MG63 (cell line): ENCODE results near the gene CENPP. TPM values are rescaled to one million over a fixed set of nuclear protein-coding genes. Genes with fewer than 3 reads are reported as not detected.

Experiments used
- DNase-seq: peaks from one replicate; pipeline ENCODE4 v3.0.0-alpha.2; 2020
- H3K27me3 ChIP-seq: fragments of 250-450 bp; sonication (Bioruptor Pico); 2 replicates; pipeline ENCODE4 v1.5.1; 2020; ENCODE audit warnings: mild to moderate bottlenecking, moderate library complexity
- H3K36me3 ChIP-seq: fragments of 250-450 bp; sonication (Bioruptor Pico); 2 replicates; pipeline ENCODE4 v1.5.1; 2020; ENCODE audit warnings: mild to moderate bottlenecking, moderate library complexity
- H3K4me3 ChIP-seq: fragments of 250-450 bp; sonication (Bioruptor Pico); 2 replicates; pipeline ENCODE4 v1.5.1; 2020; ENCODE audit warnings: mild to moderate bottlenecking, moderate library complexity
- H3K9me3 ChIP-seq: fragments of 250-450 bp; sonication (Bioruptor Pico); 2 replicates; pipeline ENCODE4 v1.5.1; 2020; ENCODE audit warnings: mild to moderate bottlenecking, moderate library complexity
- total RNA-seq: library from RNA; depleted of rRNA; stranded (reverse); fragments of >200 nt; shearing (Covaris generic); gene quantifications from 2 replicates; pipeline ENCODE4 v1.2.3, GENCODE V29; 2014; ENCODE audit warnings: low replicate concordance

CENPP gene
- total RNA-seq, 1 experiment from 2014 or later = 16.2 TPM

DNA sequence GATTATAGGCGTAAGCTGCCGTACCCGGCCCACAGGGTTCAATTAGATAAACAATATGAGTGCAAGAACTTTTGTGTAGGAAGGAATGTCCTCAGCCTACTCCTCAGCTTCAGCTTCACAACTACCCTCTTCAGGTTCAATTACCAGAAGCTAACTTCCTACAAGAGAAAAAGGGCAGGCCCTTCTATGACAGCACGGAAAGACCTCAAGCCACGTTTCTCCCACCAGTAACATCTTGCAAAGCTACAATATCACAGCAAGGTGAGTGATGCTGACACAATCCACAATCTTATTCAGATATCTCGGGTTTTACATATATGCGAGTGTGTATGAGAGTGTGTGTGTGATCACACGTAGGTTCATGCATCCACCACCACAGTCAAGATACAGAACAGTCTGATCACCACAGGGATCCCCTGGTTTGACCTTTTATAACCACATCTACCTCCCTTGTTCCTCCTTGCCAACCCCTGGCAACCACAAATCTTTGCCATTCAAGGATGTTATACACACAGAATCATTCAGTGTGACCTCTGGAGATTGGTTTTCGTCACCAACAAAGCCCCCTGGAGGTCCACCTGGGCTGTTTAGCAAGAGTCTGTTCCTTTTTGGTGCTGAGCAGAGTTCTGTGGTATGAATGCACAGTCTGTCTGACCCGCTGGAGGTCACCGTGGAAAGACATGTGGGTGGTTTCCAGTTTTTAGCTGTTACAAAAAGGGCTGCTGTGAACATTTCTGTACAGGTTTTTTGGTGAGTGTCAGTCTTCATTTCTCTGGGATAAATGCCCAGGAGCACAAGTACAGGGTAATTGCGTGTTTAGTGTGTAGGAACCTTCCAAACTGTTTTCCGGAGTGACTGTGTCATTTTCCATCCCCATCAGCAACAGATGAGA lies 305.9 kb downstream of the CENPP start:
- Histone ChIP-seq H3K9me3 (no peaks in the 10 kb centered on the region), H3K36me3 (peaks cover 65% of the 10 kb centered on the region), H3K27me3 (no peaks in the 10 kb centered on the region), H3K4me3 (no peak overlapping the region)
- no peak for DNase-seq

DNA sequence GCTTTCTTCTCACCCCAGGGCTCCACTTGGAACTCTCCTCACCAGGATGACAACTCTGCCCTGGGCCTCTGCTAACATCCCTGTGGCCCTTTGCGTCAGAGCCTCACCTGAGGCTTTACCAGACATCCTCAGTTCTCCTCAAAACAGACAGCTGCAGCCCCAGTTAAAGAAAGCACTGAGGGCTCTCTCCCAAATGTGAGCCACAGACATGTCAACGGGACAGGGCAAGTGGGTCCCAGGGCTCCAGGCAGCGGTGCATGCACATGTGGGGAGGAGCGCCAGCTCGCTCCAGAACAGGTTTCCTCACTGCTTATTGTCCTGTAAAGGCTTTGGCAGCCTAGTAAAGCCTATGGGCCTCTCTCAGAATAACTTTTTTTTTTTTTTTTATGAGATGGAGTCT lies 306.9 kb downstream of the CENPP start:
- Histone ChIP-seq H3K9me3 (no peaks in the 10 kb centered on the region), H3K4me3 (no peak overlapping the region), H3K27me3 (no peaks in the 10 kb centered on the region), H3K36me3 (peaks cover 69% of the 10 kb centered on the region)
- no peak for DNase-seq

DNA sequence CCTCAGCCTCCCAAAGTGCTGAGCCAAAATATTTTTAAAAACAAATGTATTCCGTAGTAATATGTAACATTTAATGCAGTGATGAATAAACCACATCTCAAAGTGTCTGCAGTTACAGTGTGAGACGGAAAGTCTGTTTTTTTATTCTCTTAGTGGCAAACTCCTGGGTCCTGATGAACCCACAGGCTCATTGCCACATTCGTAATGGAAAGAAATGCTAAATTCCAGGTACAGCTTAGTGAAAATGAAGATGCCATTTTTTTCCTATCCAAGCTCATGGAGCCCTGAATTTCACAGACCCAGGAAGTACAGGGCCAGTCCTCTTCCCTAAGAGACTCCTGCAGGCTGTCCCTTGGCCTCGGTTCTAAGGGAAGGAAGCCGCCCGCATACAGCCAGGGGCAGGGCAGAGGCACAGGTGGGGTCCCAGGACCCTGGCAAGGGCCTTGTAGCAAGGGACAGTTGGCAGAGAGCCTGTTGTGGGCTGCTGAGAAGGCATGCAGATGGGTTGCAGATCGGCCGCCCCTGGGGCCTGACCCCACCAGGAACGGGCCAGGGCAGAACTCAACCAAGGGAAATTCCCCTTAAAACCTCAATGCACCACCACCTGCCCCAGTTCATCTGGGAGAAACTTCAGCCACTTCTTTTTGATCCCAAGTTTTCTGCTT lies 308.0 kb downstream of the CENPP start:
- H3K4me3 ChIP-seq = no peak overlapping the region
- no peaks in the 10 kb centered on the region for H3K27me3 ChIP-seq
- no peak for DNase-seq
- no peaks in the 10 kb centered on the region for H3K9me3 ChIP-seq
- peaks cover 70% of the 10 kb centered on the region for H3K36me3 ChIP-seq

DNA sequence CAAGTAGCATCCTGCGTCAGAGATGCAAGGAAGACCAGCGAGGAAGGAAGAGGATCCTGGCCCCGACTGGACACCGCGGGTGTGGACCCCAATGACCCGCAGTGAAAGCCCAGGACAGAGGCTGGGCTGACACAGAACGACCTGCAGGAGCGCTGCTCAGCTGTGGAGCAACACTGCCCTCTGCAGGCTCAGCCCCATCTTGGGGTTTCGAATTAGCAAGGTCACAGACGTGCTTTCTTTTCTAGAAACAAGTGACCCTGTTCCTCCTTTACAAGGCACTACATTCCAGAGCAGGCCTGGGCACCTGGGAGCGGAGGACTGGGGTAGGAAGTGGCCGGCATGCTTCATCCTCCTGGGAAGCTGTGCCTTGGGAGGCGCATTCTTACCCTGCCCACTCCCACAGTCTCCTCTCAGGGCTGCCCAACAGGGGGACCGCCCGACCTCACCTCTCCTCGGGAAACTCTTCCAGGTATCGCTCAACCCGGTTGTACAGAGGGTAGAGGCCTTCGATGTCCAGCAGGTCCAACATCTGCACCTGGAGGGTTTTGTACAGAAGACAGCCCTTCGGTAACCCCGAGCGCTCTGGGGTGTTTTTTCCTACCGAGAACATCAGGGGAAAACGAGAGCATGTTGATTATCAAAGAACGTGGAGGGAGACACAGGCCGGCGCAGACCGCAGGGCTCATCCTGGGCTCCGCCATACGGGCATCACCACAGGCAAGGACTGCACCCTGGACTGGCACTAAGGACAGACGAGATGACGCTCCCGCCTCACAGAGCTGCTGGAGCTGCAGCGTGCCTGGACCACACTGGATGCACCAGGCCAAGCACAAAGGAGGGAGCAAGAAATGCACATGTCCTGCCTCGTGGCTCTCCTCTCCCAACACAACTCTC lies 309.2 kb downstream of the CENPP start:
- Histone ChIP-seq H3K36me3 (peaks cover 63% of the 10 kb centered on the region), H3K27me3 (no peaks in the 10 kb centered on the region), H3K9me3 (no peaks in the 10 kb centered on the region), H3K4me3 (no peak overlapping the region)
- peak; percentile 55 for DNase-seq

DNA sequence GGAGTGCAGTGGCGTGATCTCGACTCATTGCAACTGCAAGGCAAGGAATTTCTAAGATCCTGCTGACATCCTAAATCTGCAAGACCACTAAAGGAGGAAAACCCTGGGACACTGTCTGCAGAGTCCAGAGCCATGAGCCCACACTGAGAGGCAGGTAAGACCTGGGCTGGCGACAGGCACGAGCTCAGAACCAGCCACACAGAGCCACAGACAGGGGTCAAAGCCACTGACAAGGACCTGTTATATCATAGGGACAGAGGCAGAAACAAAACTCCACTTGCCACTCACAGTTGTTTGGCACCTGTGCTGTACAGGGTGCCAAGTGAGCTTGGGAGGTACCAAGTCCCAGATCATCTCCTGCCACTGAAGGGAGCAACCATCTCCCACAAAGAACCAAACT lies 310.0 kb downstream of the CENPP start:
- Histone ChIP-seq H3K27me3 (no peaks in the 10 kb centered on the region), H3K36me3 (peaks cover 62% of the 10 kb centered on the region), H3K4me3 (no peak overlapping the region), H3K9me3 (no peaks in the 10 kb centered on the region)
- no peak for DNase-seq

DNA sequence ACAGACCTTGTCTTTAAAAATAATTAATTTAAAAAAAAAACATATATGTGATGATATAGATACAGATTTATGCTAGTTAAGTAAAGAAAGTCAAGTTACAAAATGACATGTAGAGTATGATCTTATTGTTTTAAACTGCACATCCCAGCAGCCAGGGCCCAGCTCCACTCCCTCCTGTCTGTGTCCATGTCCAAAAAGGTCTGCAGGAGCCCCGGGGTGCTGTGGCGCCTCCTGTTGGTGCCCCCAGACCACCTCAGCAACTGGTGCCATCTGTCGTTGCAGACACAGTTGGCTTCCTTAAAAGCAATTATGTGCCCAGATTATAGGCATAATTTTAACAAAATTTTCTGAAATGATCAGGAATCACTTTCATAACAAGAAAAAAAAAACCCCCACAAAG lies 310.9 kb downstream of the CENPP start:
- no peaks in the 10 kb centered on the region for H3K9me3 ChIP-seq
- peaks cover 61% of the 10 kb centered on the region for H3K36me3 ChIP-seq
- no peak for DNase-seq
- no peaks in the 10 kb centered on the region for H3K27me3 ChIP-seq
- no peak overlapping the region for H3K4me3 ChIP-seq

DNA sequence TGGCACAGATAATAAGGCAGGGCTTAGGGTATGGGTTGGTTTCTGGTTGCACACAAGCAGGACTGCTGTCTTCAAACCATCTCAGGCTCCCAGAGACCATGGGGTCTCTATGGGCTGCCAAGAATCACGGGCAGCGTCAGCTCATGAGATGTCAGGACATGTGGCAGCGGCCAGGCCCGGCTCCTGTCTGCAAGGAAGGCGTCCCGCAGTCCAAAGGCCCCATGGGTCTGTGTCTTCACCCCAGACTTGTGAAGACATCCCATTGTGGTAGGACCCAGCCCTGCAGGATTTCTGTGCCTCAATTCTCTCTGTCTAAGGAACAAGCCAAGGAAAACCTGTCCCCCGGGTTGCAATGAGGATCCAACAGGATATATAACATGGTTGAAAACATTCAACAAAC lies 311.6 kb downstream of the CENPP start:
- no peaks in the 10 kb centered on the region for H3K9me3 ChIP-seq
- peaks cover 59% of the 10 kb centered on the region for H3K36me3 ChIP-seq
- no peak for DNase-seq
- no peaks in the 10 kb centered on the region for H3K27me3 ChIP-seq
- no peak overlapping the region for H3K4me3 ChIP-seq

DNA sequence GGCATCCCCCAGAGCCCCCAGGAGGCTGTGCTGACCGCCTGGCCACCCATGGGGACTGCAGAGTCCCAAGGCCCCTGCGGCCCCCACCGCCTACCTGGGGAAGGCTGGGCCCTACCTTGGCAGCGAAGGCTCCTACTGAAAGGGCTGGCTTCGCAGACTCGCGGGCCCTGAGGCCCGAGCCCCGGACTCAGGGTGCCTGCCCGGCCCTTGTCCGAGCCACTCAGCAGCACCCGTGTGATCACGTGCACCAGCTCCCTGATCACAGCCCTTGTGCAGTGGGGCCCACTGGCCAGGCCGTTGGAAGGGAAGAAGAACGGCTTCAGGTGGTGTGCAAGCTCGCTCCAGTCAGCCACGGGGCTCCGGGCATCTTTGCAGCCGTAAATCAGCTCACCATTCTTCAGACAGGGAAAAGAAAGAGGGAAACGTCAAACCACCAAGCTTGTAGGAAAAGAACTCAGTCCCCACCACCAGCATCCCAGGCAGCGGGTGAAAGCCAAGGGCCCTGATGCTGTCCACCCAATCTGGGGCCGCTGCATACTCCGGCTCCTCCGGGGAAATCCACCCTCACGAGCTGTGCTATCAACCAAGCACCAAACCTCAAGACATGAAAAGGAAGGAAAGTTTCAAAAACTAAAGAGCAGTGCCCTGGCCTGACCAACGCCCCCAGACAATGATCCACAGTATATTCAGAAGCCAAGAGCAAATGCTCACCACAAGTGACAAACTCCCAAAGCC lies 312.3 kb downstream of the CENPP start:
- no peaks in the 10 kb centered on the region for H3K27me3 ChIP-seq
- H3K9me3 ChIP-seq = no peaks in the 10 kb centered on the region
- peaks cover 57% of the 10 kb centered on the region for H3K36me3 ChIP-seq
- no peak overlapping the region for H3K4me3 ChIP-seq
- no peak for DNase-seq

DNA sequence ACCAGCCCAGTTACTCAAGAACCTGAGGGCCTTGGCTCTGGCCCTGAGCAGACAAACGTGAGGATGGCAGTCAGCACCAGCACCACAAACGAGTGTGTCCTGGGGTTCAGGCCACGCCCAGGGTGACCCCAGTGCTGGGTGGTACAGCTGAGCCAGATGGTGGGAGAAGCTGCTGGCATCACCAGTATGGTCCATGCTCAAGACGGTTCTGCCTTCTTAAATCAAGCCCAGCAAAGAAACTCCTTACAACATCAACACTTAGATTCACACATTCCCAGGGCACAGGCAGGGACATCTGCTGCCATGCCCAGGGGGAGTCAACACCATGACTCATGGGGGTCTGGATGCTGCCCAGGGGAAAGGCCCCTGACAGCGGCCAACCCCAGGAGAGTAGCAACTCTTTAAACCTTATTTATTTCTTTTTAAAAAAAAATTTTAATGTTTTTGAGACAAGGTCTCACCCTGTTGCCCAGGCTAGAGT lies 312.9 kb downstream of the CENPP start:
- DNase-seq = peak; percentile 16
- H3K27me3 ChIP-seq = no peaks in the 10 kb centered on the region
- H3K4me3 ChIP-seq = no peak overlapping the region
- H3K36me3 ChIP-seq = peaks cover 53% of the 10 kb centered on the region
- H3K9me3 ChIP-seq = no peaks in the 10 kb centered on the region

DNA sequence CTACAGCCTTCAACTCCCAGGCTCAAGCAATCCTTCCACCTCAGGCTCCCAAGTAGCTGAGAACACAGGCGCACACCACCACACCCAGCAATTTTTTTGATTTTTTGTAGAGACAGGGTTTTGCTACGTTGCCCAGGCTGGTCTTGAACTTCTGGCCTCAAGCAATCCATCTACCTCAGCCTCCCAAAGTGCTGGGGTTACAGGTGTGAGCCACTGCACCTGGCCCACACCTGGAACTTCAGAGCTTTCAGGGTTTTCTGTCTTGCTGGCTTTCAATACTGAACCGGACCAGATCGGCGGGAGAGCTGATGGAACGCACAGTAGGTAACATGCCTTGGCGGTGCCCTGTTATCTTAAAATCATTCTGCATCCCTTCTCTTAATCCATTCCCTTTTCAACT lies 313.4 kb downstream of the CENPP start:
- H3K27me3 ChIP-seq = no peaks in the 10 kb centered on the region
- H3K36me3 ChIP-seq = peaks cover 53% of the 10 kb centered on the region
- no peak overlapping the region for H3K4me3 ChIP-seq
- DNase-seq = no peak
- H3K9me3 ChIP-seq = no peaks in the 10 kb centered on the region

DNA sequence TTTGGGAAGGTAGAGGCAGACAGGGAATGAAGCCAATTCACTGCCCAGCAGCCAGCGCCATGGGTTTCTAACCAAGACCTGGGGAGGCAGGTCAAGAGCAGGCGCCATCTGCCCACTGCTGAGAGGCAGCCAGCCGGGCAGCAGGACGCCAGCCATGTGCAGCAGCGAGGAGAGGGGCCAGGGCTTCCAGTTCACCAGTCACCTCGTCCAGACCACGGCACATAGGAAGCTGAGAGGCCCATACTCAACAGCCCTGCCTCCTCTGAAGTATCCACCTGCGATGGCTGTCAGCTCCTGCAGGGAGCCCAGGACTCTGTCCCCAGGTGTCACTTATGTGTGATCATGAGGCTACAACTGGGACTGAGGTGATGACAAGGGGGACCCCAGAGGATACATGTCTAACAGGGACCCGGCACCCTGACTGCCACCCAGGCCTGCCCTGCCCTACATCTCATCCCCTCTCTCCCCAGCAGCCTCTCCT lies 314.1 kb downstream of the CENPP start:
- Histone ChIP-seq H3K9me3 (no peaks in the 10 kb centered on the region), H3K36me3 (peaks cover 53% of the 10 kb centered on the region), H3K27me3 (no peaks in the 10 kb centered on the region), H3K4me3 (no peak overlapping the region)
- no peak for DNase-seq

DNA sequence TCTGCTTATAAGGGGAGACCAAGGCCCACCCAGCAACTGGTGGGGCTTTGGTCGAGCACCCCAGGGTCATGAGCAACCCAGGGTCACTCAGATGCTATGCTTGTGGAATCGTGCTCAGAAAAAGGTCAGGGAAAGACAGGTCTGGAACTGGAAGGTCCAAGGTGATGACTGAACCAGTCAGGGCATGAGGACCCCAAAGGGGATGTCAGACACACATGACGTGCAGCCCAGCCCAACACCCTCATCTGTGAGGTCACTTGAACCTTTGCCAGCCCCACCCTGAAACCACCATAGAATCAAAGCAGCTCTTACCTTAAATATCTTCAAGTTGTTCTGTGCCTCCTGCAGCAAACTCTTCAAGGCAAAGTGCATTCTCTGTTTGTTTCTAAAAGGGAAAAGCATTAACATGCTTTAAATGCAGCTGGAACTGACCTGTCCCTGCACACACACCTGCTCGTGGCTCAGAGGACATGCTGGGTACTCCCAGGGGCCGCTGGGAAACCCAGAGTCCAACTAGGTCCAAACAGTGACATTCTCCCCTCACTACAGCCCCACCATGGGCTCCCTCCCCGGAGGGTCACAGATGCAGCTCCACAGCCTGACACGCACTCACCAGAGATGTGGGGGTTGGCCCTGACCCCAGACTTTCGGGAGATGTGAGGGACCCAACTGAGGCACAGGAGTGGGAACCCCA lies 314.8 kb downstream of the CENPP start:
- Histone ChIP-seq H3K9me3 (no peaks in the 10 kb centered on the region), H3K4me3 (no peak overlapping the region), H3K36me3 (peaks cover 55% of the 10 kb centered on the region), H3K27me3 (no peaks in the 10 kb centered on the region)
- no peak for DNase-seq

DNA sequence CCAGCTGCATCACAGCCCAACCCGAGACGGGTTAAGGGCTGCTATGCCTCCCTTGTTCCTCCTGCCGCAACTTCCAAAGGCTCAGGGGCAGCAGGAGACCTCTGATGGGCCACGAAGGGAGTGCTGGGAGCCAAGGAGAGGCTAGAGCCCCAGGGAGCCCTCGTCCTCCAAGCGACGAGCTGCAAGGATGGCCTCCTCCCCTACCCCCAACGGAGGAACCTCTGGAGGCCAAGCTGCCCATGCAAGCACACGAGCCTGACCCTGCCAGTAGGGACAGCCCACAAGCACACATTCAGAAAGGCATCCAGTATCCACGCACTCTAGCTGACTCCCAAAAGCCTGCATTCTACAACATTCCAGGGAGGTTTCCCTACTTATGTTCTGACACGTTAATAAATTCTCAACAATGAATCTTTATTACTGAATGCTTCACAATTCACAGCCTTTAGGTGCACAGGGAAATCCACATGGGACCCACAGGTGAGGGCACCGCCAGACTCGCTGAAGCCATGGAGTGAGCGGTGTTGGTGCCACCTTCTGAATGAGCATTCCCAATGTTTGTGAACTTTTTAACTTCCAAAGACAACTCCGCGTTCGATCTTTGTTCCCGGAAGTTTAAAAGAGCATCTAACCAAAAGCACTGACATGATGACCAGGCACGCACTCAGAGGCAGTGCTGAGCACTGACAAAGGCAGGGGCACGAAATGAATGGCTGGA lies 315.5 kb downstream of the CENPP start:
- Histone ChIP-seq H3K36me3 (peaks cover 62% of the 10 kb centered on the region), H3K4me3 (no peak overlapping the region), H3K9me3 (no peaks in the 10 kb centered on the region), H3K27me3 (no peaks in the 10 kb centered on the region)
- no peak for DNase-seq

DNA sequence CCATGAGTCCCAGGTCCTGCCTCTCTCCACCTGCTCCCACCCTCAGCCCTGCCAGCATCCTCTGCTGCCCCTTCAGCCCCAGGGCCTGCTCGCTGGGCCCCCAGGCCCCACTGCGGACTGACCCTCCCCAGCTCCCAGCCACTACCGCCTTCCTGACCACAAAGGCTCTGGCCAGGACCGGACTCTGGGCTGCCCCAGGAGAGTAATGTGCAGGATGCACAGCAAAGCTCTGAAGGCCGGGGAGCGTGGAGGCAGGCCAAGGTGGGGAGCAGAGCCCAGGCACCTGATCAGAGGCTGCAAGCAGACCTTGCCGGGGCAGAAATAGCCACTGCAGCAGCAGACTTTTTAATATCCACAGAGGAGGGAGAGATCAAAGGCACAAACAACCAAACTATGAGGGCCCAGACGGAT lies 316.3 kb downstream of the CENPP start:
- H3K36me3 ChIP-seq = peaks cover 67% of the 10 kb centered on the region
- no peaks in the 10 kb centered on the region for H3K9me3 ChIP-seq
- no peaks in the 10 kb centered on the region for H3K27me3 ChIP-seq
- no peak for DNase-seq
- no peak overlapping the region for H3K4me3 ChIP-seq

DNA sequence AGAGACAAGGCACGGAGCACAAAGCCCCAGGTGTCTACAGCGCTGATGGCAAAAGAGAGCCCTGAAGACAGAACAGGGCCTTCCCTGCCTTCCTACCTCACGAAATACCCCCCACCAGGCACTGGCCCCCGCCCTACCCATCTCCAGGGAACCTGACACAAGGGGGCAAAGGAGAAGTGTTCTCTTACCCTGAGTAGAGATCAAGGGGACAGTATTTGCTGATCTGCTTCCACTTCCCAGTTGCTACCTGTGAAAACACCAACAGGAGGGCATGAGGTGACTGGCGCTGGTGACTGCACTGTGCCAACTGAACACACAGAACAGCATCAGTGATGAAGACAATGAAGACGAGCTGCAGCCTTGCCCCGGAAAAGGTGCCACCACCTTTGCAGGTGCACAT lies 316.8 kb downstream of the CENPP start:
- DNase-seq = no peak
- Histone ChIP-seq H3K4me3 (no peak overlapping the region), H3K27me3 (no peaks in the 10 kb centered on the region), H3K36me3 (peaks cover 67% of the 10 kb centered on the region), H3K9me3 (no peaks in the 10 kb centered on the region)
